Vagina (tissue), 2 donors: Measurements from ENCODE around the gene ASTN2. TPM values are rescaled to one million over a fixed set of nuclear protein-coding genes. Genes with fewer than 3 reads are reported as not detected.

Experiments
- DNase-seq, 2 donors: peaks; one replicate each; pipeline ENCODE4 v3.0.0-alpha.2; 2017; ENCODE audit errors: extremely low spot score in 2 of 2
- H3K27ac ChIP-seq: fragments of 200-600 bp; sonication (generic); one replicate; pipeline ENCODE4 v1.5.1; 2019
- H3K27me3 ChIP-seq: fragments of 200-600 bp; sonication (generic); one replicate; pipeline ENCODE4 v1.5.1; 2019
- H3K36me3 ChIP-seq, 2 donors: fragments of 200-600 bp; sonication (generic); one replicate each; pipeline ENCODE4 v1.5.1; 2017 to 2019
- H3K4me1 ChIP-seq: fragments of 200-600 bp; sonication (generic); one replicate; pipeline ENCODE4 v1.5.1; 2019
- H3K4me3 ChIP-seq, 2 donors: fragments of 200-600 bp; sonication (generic); 1 replicate in 1 of 2; 2 replicates in 1 of 2; pipeline ENCODE4 v1.5.1; 2016 to 2019
- H3K9me3 ChIP-seq: fragments of 200-600 bp; sonication (generic); one replicate; pipeline ENCODE4 v1.5.1; 2019
- CTCF ChIP-seq, 3 experiments: fragments of 450-650 bp in 2 of 3; fragments of 200-600 bp in 1 of 3; sonication (generic) in 1 of 3; IDR thresholded peaks; one replicate each; pipeline ENCODE4 v1.5.1; 2017 to 2019; ENCODE audit warnings: antibody characterized with exemption in 3 of 3, mild to moderate bottlenecking in 2 of 3, moderate library complexity in 2 of 3
- POLR2A ChIP-seq, 2 donors: fragments of 450-650 bp; IDR thresholded peaks; one replicate each; pipeline ENCODE4 v1.6.1; 2017; ENCODE audit warnings: antibody characterized with exemption in 2 of 2, mild to moderate bottlenecking in 2 of 2, moderate library complexity in 2 of 2
- POLR2AphosphoS5 ChIP-seq, 2 donors: sonication (generic); formaldehyde crosslinking; IDR thresholded peaks; one replicate each; pipeline ENCODE4 v1.9.0; 2017; ENCODE audit warnings: antibody characterized with exemption in 2 of 2, mild to moderate bottlenecking in 2 of 2, low read depth in 1 of 2; ENCODE audit not compliant: insufficient read depth in 1 of 2
- intact Hi-C: fragments of 100-400 bp; cut with DNase I; formaldehyde crosslinking; loops from one replicate; pipeline ENCODE4 v1.15.1; 2023
- total RNA-seq: library from RNA; depleted of rRNA; stranded (reverse); fragments of >200 nt; gene quantifications from one replicate; pipeline ENCODE4 v1.2.3, GENCODE V29; 2016

ASTN2 gene
- total RNA-seq, 1 donor from 2014 or later: 4.4 TPM

- Histone ChIP-seq H3K27me3 (no peaks in the 10 kb centered on the region), H3K27ac (no peak overlapping the region), H3K4me1 (no peaks in the 10 kb centered on the region), H3K9me3 (no peaks in the 10 kb centered on the region), H3K4me3 (no peak overlapping the region), H3K36me3 (no peaks in the 10 kb centered on the region)
- no peak for DNase-seq
- no peak for TF ChIP-seq CTCF (IDR thresholded peaks at IDR 0.05)
- TF ChIP-seq POLR2A (IDR thresholded peaks at IDR 0.05): no peak
- no peak for TF ChIP-seq POLR2AphosphoS5 (IDR thresholded peaks at IDR 0.05; ENCODE audit: insufficient read depth in 1 of 2, low read depth in 1 of 2)
- intact Hi-C loops: no loop called here
Measured at GRCh38 chr9:117258184-117258866, 156.5 kb downstream of the ASTN2 start.

GRCh38 chr9:117253261-117253660, 161.6 kb downstream of the ASTN2 start:
- Histone ChIP-seq H3K4me3 (no peak overlapping the region), H3K36me3 (no peaks in the 10 kb centered on the region), H3K4me1 (no peaks in the 10 kb centered on the region), H3K27me3 (no peaks in the 10 kb centered on the region), H3K9me3 (no peaks in the 10 kb centered on the region), H3K27ac (no peak overlapping the region)
- DNase-seq: no peak
- TF ChIP-seq POLR2AphosphoS5 (IDR thresholded peaks at IDR 0.05; ENCODE audit: insufficient read depth in 1 of 2, low read depth in 1 of 2) (no peak), POLR2A (IDR thresholded peaks at IDR 0.05) (no peak), CTCF (IDR thresholded peaks at IDR 0.05) (no peak)
- intact Hi-C loops: no loop called here

GRCh38 chr9:117250610-117251215, 164.1 kb downstream of the ASTN2 start:
- Histone ChIP-seq H3K4me3 (no peak overlapping the region), H3K36me3 (no peaks in the 10 kb centered on the region), H3K4me1 (no peaks in the 10 kb centered on the region), H3K27me3 (no peaks in the 10 kb centered on the region), H3K9me3 (no peaks in the 10 kb centered on the region), H3K27ac (no peak overlapping the region)
- intact Hi-C loops: no loop called here
- TF ChIP-seq POLR2AphosphoS5 (IDR thresholded peaks at IDR 0.05; ENCODE audit: insufficient read depth in 1 of 2, low read depth in 1 of 2): no peak
- no peak for TF ChIP-seq CTCF (IDR thresholded peaks at IDR 0.05)
- TF ChIP-seq POLR2A (IDR thresholded peaks at IDR 0.05): no peak
- DNase-seq: no peak

GRCh38 chr9:117249799-117250198, 165.1 kb downstream of the ASTN2 start:
- H3K9me3 ChIP-seq: no peaks in the 10 kb centered on the region
- H3K36me3 ChIP-seq: no peaks in the 10 kb centered on the region
- no peak overlapping the region for H3K4me3 ChIP-seq
- H3K27me3 ChIP-seq: no peaks in the 10 kb centered on the region
- no peak for TF ChIP-seq CTCF (IDR thresholded peaks at IDR 0.05)
- no peak for TF ChIP-seq POLR2A (IDR thresholded peaks at IDR 0.05)
- intact Hi-C loops: no loop called here
- no peak overlapping the region for H3K27ac ChIP-seq
- H3K4me1 ChIP-seq: no peaks in the 10 kb centered on the region
- no peak for DNase-seq

- TF ChIP-seq CTCF (IDR thresholded peaks at IDR 0.05) (no peak), POLR2AphosphoS5 (IDR thresholded peaks at IDR 0.05; ENCODE audit: insufficient read depth in 1 of 2, low read depth in 1 of 2) (no peak), POLR2A (IDR thresholded peaks at IDR 0.05) (no peak)
- DNase-seq: no peak
Measured at GRCh38 chr9:117247266-117247665, 167.6 kb downstream of the ASTN2 start.

More at GRCh38 chr9:117247266-117247665, 167.6 kb downstream of the ASTN2 start:
- Histone ChIP-seq H3K4me1 (no peaks in the 10 kb centered on the region), H3K4me3 (no peak overlapping the region), H3K27ac (no peak overlapping the region), H3K36me3 (no peaks in the 10 kb centered on the region), H3K9me3 (no peaks in the 10 kb centered on the region), H3K27me3 (no peaks in the 10 kb centered on the region)
- intact Hi-C loops: no loop called here
